OCI-LY7 (cell line): ENCODE data around the gene RAPGEF3.

ENCODE experiments used
- CTCF ChIP-seq: fragments of 200-600 bp; sonication (generic); conservative IDR thresholded peaks from 2 replicates; pipeline ENCODE4 v1.5.1; 2014; ENCODE audit warnings: mild to moderate bottlenecking, antibody characterized with exemption, low read length, moderate library complexity, mixed read lengths
- EZH2phosphoT487 ChIP-seq: fragments of 200-600 bp; sonication (generic); IDR thresholded peaks from 2 replicates; pipeline ENCODE4 v1.6.1; 2018; ENCODE audit warnings: low read depth, borderline replicate concordance, mild to moderate bottlenecking, mixed run types, antibody characterized with exemption, low read length, moderate library complexity, mixed read lengths

- no peak for TF ChIP-seq CTCF
- no peak for TF ChIP-seq EZH2phosphoT487
These were observed 48.7 kb upstream of the RAPGEF3 start for GRCh38 chr12:47807338-47807737.
